Breast epithelium (tissue), 3 donors: ENCODE measurements around the gene FAM169A.

ENCODE experiments used
- POLR2A ChIP-seq: fragments of 450-650 bp; IDR thresholded peaks from one replicate; pipeline ENCODE4 v1.6.1; 2016; ENCODE audit warnings: antibody characterized with exemption, mild to moderate bottlenecking, moderate library complexity
- TF ChIP-seq, protein P1 (sequence below), 3 donors: fragments of 450-650 bp; IDR thresholded peaks; one replicate each; pipeline ENCODE4 v1.5.1; 2016 to 2017; ENCODE audit warnings: antibody characterized with exemption in 3 of 3, mild to moderate bottlenecking in 3 of 3, moderate library complexity in 3 of 3

DNA sequence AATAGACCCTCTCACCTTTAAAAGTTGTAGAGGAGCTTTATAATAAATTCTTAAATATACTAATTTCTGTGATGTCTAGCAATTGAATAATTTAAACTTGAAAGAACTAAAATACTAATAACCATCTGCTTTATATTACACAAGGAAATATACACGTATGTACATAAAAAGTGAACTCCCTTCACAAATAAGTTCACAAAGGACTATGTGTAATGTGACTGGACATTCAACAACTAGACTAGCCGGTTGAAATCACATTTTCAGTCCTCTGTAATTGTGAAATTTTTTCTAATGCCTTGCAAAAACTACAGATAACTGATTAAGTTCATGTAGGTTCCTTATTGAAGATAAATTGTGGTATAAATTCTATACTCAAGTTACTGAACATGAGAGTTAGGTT is 87.6 kb downstream of the FAM169A start:
- TF ChIP-seq, protein P1, sequence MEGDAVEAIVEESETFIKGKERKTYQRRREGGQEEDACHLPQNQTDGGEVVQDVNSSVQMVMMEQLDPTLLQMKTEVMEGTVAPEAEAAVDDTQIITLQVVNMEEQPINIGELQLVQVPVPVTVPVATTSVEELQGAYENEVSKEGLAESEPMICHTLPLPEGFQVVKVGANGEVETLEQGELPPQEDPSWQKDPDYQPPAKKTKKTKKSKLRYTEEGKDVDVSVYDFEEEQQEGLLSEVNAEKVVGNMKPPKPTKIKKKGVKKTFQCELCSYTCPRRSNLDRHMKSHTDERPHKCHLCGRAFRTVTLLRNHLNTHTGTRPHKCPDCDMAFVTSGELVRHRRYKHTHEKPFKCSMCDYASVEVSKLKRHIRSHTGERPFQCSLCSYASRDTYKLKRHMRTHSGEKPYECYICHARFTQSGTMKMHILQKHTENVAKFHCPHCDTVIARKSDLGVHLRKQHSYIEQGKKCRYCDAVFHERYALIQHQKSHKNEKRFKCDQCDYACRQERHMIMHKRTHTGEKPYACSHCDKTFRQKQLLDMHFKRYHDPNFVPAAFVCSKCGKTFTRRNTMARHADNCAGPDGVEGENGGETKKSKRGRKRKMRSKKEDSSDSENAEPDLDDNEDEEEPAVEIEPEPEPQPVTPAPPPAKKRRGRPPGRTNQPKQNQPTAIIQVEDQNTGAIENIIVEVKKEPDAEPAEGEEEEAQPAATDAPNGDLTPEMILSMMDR (IDR thresholded peaks at IDR 0.05) = no peak
- no peak for TF ChIP-seq POLR2A
